Epithelial cell of proximal tubule (primary cell): ENCODE measurements around the gene GMNC. TPM values are rescaled to one million over a fixed set of nuclear protein-coding genes. Genes with fewer than 3 reads are reported as not detected.
"Not testable (repeated sequence)": the region's sequence is repeated elsewhere in the genome, so short reads cannot be mapped to it uniquely, and the experiment has no call there.

Experiments used
- DNase-seq: peaks from one replicate; pipeline ENCODE4 v3.0.0-alpha.2; 2011; ENCODE audit warnings: low read depth
- H3K4me3 ChIP-seq: 2 replicates; pipeline ENCODE4 v1.5.1; 2011; ENCODE audit warnings: low read depth, mild to moderate bottlenecking, low read length
- CTCF ChIP-seq: conservative IDR thresholded peaks from 2 replicates; pipeline ENCODE4 v1.5.1; 2012; ENCODE audit warnings: low read depth, mild to moderate bottlenecking, low read length
- total RNA-seq: library from RNA; depleted of rRNA; stranded (reverse); fragments of >200 nt; gene quantifications from 2 replicates; pipeline ENCODE4 v1.2.3, GENCODE V29; 2015

The GMNC gene
- total RNA-seq, 1 donor from 2014 or later = 1.5 TPM

GRCh38 chr3:190886945-190887344 is 24.5 kb upstream of the GMNC start:
- H3K4me3 ChIP-seq = no peak overlapping the region
- TF ChIP-seq CTCF = no peak
- peak; percentile 50 for DNase-seq

GRCh38 chr3:190883973-190884832 is 21.7 kb upstream of the GMNC start:
- DNase-seq = no peak
- peak; percentile 95 for TF ChIP-seq CTCF
- no peak overlapping the region for H3K4me3 ChIP-seq

- no peak overlapping the region for H3K4me3 ChIP-seq
- no peak for DNase-seq
- no peak for TF ChIP-seq CTCF
Measured at GRCh38 chr3:190883141-190883540, 20.6 kb upstream of the GMNC start.

DNA sequence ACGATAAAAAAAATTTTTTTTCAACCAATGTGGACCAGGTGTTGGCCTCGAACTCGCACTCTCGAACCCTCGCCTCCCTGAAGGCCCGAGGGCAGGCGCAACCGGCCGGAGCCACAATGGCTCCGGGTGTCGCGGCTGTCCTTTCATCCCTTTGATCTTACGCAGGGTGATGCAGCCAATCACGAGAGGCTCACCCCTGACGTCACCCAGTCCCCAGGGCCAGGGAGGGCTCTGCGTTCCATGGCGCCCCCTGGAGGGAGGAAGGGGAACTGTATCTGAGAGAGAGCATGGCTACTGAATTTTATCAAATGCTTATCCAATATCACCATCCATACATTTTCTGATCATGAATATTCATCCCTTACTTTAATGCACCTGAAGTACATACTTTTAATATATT is 15.4 kb upstream of the GMNC start:
- TF ChIP-seq CTCF = peak; percentile 59
- H3K4me3 ChIP-seq = no peak overlapping the region
- DNase-seq = no peak

DNA sequence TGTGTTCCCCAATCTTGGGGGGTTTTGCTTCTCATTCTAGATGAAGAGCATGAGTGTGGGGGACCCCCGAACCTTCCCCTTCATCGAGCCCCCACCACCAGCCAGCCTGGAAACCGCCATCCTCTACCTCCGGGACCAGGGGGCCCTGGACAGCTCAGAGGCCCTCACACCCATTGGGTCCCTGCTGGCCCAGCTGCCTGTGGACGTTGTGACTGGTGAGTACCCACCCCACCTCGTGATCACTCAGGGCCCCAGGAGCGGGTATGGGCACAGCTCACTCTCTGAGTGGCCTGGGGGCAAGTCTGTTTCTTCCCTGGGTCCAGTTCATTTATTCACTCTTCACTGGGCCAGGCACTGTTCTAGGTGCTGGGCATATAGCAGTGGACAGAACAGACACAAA is 13.9 kb upstream of the GMNC start:
- not testable (repeated sequence) for H3K4me3 ChIP-seq, DNase-seq

DNA sequence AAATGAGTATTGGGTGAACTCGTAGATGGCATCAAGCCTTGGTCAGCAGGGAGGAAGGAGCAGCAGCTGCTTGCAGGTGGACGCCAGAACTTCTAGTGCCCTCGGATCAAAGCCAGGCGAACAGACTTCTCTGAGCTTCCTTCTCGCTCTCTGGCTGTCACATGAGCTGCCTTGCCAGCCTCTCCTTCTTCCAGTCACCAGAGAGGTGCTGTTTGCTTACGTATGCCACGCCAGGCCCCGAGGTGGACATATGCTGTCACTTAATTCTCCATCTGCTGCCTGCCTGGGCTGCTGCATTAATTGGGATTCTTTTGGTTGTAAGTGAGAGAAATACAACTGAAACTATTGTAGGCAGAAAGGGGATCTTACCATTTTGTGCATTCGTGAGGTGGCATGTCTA is 12.6 kb upstream of the GMNC start:
- DNase-seq, H3K4me3 ChIP-seq: not testable (repeated sequence)

DNA sequence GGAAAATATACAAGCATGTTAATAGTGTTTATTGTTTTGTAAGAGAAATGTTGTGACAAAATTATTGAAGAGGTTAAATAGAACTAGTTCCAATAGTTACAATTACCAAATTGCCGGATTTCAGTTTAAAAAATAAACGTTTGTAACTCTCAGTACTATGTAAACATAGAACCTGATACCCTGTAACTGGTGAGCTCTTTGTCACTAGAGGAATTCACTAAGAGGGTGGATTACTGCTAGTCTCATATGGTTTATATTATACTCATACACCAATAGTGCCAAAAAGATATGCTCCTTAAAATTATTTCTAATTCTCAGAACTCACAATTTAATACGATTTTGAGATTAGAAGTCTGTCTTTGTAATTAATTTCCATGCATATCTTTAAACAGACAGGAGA is 7.6 kb upstream of the GMNC start:
- H3K4me3 ChIP-seq = no peak overlapping the region
- no peak for TF ChIP-seq CTCF
- DNase-seq = no peak

- no peak for DNase-seq
- no peak overlapping the region for H3K4me3 ChIP-seq
- TF ChIP-seq CTCF = no peak
Measured at GRCh38 chr3:190867071-190867470, 4.6 kb upstream of the GMNC start.
